NCI-H2107 treated with DMSO at 0.1 percent for 48 hours (cell line): ENCODE results near the gene RPS2.
A peak's percentile ranks its signal among the peaks of the same experiment; 100 is the strongest.
"Not testable (repeated sequence)": the region's sequence is repeated elsewhere in the genome, so short reads cannot be mapped to it uniquely, and the experiment has no call there.

ENCODE experiments used
- DNase-seq: peaks from one replicate; lab custom pipeline; 2025; ENCODE audit not compliant: unreplicated experiment; lab: John Stamatoyannopoulos, UW

The RPS2 gene

GRCh38 chr16:1965396-1966001, 873 bp upstream of the RPS2 start:
- DNase-seq, result no peak

GRCh38 chr16:1963806-1964505, 670 bp downstream of the RPS2 start:
- no peak for DNase-seq

GRCh38 chr16:1962161-1963153, 2.2 kb downstream of the RPS2 start:
- DNase-seq, result not testable (repeated sequence)

GRCh38 chr16:1961651-1962067, 3.0 kb downstream of the RPS2 start:
- DNase-seq, result no peak

GRCh38 chr16:1960665-1961630, 3.7 kb downstream of the RPS2 start:
- peak; percentile 72 for DNase-seq

GRCh38 chr16:1959269-1960039, 5.2 kb downstream of the RPS2 start, which contains the start of gene NDUFB10:
Gene NDUFB10 (plus strand): TSS chr16:1959538. CDS start chr16:1959625, 87 bp downstream.
- peak; percentile 55 for DNase-seq

GRCh38 chr16:1958715-1959268, 5.8 kb downstream of the RPS2 start:
- no peak for DNase-seq

GRCh38 chr16:1958143-1958491, 6.5 kb downstream of the RPS2 start:
- not testable (repeated sequence) for DNase-seq

- DNase-seq, result not testable (repeated sequence)
Measured at GRCh38 chr16:1957434-1958142, 7.0 kb downstream of the RPS2 start.

- no peak for DNase-seq
Measured at GRCh38 chr16:1953734-1954133, 10.9 kb downstream of the RPS2 start.

- DNase-seq, result no peak
Measured at GRCh38 chr16:1950559-1950958, 14.1 kb downstream of the RPS2 start.

- no peak for DNase-seq
Measured at GRCh38 chr16:1950047-1950446, 14.6 kb downstream of the RPS2 start.

GRCh38 chr16:1949507-1949906, 15.1 kb downstream of the RPS2 start:
- DNase-seq, result no peak

GRCh38 chr16:1947369-1947670, 17.3 kb downstream of the RPS2 start:
- no peak for DNase-seq

GRCh38 chr16:1946495-1947368, 17.9 kb downstream of the RPS2 start:
- DNase-seq, result no peak

- no peak for DNase-seq
Measured at GRCh38 chr16:1945559-1946391, 18.9 kb downstream of the RPS2 start.

- DNase-seq, result no peak
Measured at GRCh38 chr16:1944612-1945199, 19.9 kb downstream of the RPS2 start.
